Activated CD8-positive, alpha-beta memory T cell treated with anti-CD3 and anti-CD28 coated beads for 36 hours (primary cell): ENCODE data around the gene PRKD2. TPM values are rescaled to one million over a fixed set of nuclear protein-coding genes. Genes with fewer than 3 reads are reported as not detected.
"Not testable (repeated sequence)": the region's sequence is repeated elsewhere in the genome, so short reads cannot be mapped to it uniquely, and the experiment has no call there.

Experiments used
- CTCF ChIA-PET: fragments of 350-600 bp; sonication (Branson Sonifier 250); formaldehyde crosslinking; loops from one replicate; lab custom pipeline; 2021; ENCODE audit warnings: antibody characterized with exemption; lab: Charles Lee
- POLR2A ChIA-PET: fragments of 350-600 bp; sonication (Branson Sonifier 250); formaldehyde crosslinking; loops from one replicate; lab custom pipeline; 2021; ENCODE audit warnings: antibody characterized with exemption; lab: Charles Lee
- total RNA-seq, 2 experiments: library from RNA; stranded (reverse); gene quantifications; one replicate each; pipeline ENCODE4 v1.2.3, GENCODE V29; 2021

Gene PRKD2
- 10 to 100 TPM; 60.5 to 65.2 TPM for total RNA-seq

GRCh38 chr19:46717034-46717715 lies at the start of gene PRKD2:
PRKD2 (minus strand) TSS chr19:46717114; CDS start chr19:46716370, 744 bp downstream.
- CTCF ChIA-PET = no interaction called here
- POLR2A ChIA-PET = no interaction called here

- CTCF ChIA-PET = interaction anchor here (1.1 to 2.2 kb wide), 6 partner anchors 12 to 36 kb away, joined by 3 to 9 read pairs (median 4); no protein-coding TSS in a partner anchor
- POLR2A ChIA-PET = no interaction called here
These were observed 47.9 kb upstream of the PRKD2 start for GRCh38 chr19:46764817-46765291.

- ChIA-PET CTCF (interaction anchor here (0.7 kb wide), 1 partner anchor 9 kb away, joined by 3 read pairs; no protein-coding TSS in a partner anchor), POLR2A (no interaction called here)
These were observed 45.5 kb upstream of the PRKD2 start for GRCh38 chr19:46762245-46762890.

GRCh38 chr19:46761418-46761831 lies 44.5 kb upstream of the PRKD2 start:
- ChIA-PET POLR2A (no interaction called here), CTCF (no interaction called here)

- CTCF ChIA-PET, POLR2A ChIA-PET: not testable (repeated sequence)
These were observed 44.0 kb upstream of the PRKD2 start for GRCh38 chr19:46760897-46761296.

GRCh38 chr19:46760363-46760762 lies 43.4 kb upstream of the PRKD2 start:
- CTCF ChIA-PET = no interaction called here

GRCh38 chr19:46759817-46760333 lies 43.0 kb upstream of the PRKD2 start:
- ChIA-PET POLR2A (no interaction called here), CTCF (no interaction called here)

More at GRCh38 chr19:46760363-46760762, 43.4 kb upstream of the PRKD2 start:
- POLR2A ChIA-PET = no interaction called here

GRCh38 chr19:46759206-46759605 lies 42.3 kb upstream of the PRKD2 start:
- CTCF ChIA-PET = interaction anchor here (2.4 to 3.3 kb wide), 2 partner anchors 8 to 81 kb away, joined by 19 to 24 read pairs; no protein-coding TSS in a partner anchor
- POLR2A ChIA-PET = no interaction called here

GRCh38 chr19:46756544-46756888 lies 39.6 kb upstream of the PRKD2 start:
- ChIA-PET POLR2A (interaction anchor here (0.6 kb wide), 1 partner anchor 84 kb away, joined by 4 read pairs; no protein-coding TSS in a partner anchor), CTCF (interaction anchor here (1.0 to 3.3 kb wide), 6 partner anchors 10 to 84 kb away, joined by 3 to 19 read pairs (median 6); no protein-coding TSS in a partner anchor)

GRCh38 chr19:46755853-46756543 lies 39.1 kb upstream of the PRKD2 start:
- ChIA-PET POLR2A (interaction anchor here (0.6 kb wide), 1 partner anchor 85 kb away, joined by 4 read pairs; no protein-coding TSS in a partner anchor), CTCF (interaction anchor here (1.0 to 3.3 kb wide), 7 partner anchors 11 to 85 kb away, joined by 3 to 19 read pairs (median 4); no protein-coding TSS in a partner anchor)

GRCh38 chr19:46755077-46755852 lies 38.4 kb upstream of the PRKD2 start:
- CTCF ChIA-PET = interaction anchor here (0.9 to 2.4 kb wide), 6 partner anchors 14 to 86 kb away, joined by 3 to 12 read pairs (median 4); no protein-coding TSS in a partner anchor
- POLR2A ChIA-PET = no interaction called here

GRCh38 chr19:46753420-46754155 lies 36.7 kb upstream of the PRKD2 start:
- CTCF ChIA-PET = interaction anchor here (0.6 to 2.0 kb wide), 22 partner anchors 9 to 282 kb away, joined by 3 to 11 read pairs (median 4); no protein-coding TSS in a partner anchor
- POLR2A ChIA-PET = no interaction called here

- CTCF ChIA-PET = interaction anchor here (0.6 to 2.8 kb wide), 11 partner anchors 10 to 540 kb away, joined by 3 to 14 read pairs (median 4); no protein-coding TSS in a partner anchor
- POLR2A ChIA-PET = no interaction called here
These were observed 31.6 kb upstream of the PRKD2 start for GRCh38 chr19:46748325-46749109.

GRCh38 chr19:46746281-46747057 lies 29.6 kb upstream of the PRKD2 start, which contains the start of gene STRN4:
STRN4 (minus strand) TSS chr19:46746450; CDS start chr19:46746430, 20 bp downstream.
- POLR2A ChIA-PET = no interaction called here
- CTCF ChIA-PET = interaction anchor here (2.1 to 2.8 kb wide), 3 partner anchors 12 to 42 kb away, joined by 6 to 14 read pairs (median 10); no protein-coding TSS in a partner anchor

- POLR2A ChIA-PET = interaction anchor here (1.4 kb wide), 1 partner anchor 10 kb away, joined by 4 read pairs; no protein-coding TSS in a partner anchor
- CTCF ChIA-PET = interaction anchor here (2.1 to 2.8 kb wide), 2 partner anchors 17 to 41 kb away, joined by 6 to 14 read pairs; no protein-coding TSS in a partner anchor
These were observed 28.8 kb upstream of the PRKD2 start, which contains the start of gene FKRP for GRCh38 chr19:46745521-46746280. FKRP (plus strand) TSS chr19:46746057; CDS start chr19:46755451, 9,394 bp downstream.
